ENCODE results near the gene MX2. TPM values are rescaled to one million over a fixed set of nuclear protein-coding genes. Genes with fewer than 3 reads are reported as not detected.

Gene MX2
- polyA plus RNA-seq, 1 donor from 2014 or later = not detected

DNA sequence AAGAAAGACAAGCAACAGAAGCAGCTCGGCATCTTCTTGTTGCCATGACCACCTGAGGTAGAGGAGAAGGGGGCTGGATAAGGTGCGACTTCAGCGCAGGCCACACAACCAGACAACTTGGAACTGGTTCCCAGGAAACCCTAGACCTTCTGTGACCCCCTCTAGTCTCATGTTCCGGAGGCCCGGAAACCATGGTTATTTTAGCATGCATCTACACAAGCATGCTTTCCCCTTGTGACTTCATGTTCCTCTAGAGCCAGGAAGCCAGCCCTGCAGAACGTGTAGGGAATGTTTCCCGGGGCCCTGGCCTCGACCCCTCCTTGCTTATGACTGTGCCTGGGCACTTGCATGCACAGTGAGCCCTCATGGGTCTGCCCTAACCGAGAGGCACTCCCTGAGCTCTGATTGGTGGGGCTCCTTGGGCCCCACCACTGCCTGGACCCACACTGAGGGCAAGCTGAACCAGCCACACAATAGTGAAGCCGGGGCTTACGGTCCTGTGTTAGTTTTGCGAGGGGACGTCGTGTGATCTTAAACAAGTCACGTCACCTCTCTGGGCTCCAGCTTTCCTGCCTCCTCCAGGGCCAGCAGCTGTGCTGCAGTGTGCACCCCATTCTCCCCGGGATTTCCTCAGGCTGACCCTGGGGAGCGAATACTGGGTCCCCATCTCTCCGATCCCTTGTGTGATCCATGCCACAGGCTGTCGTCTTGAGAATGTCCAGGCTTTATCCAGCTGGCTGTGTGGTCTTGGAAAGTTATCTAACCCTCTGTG, 12.0 kb upstream of the MX2 start:
- H3K27ac ChIP-seq (ENCODE audit: low read length) = no peak overlapping the region
- H3K9ac ChIP-seq (ENCODE audit: low read length) = no peak overlapping the region
- H3K4me2 ChIP-seq (ENCODE audit: low read length) = no peak overlapping the region
- no peaks in the 10 kb centered on the region for H4K20me1 ChIP-seq (ENCODE audit: insufficient read depth)
- no peak overlapping the region for H2AFZ ChIP-seq (ENCODE audit: low read depth, low read length)
- H3K79me2 ChIP-seq (replicated peaks; ENCODE audit: insufficient read depth, low read length) = no peaks in the 10 kb centered on the region
- TF ChIP-seq REST (IDR thresholded peaks at IDR 0.05; ENCODE audit: borderline replicate concordance) = no peak
- TF ChIP-seq TAF1 (IDR thresholded peaks at IDR 0.05; ENCODE audit: low read depth) = no peak
- no peak for TF ChIP-seq MXI1 (conservative IDR thresholded peaks at IDR 0.05; ENCODE audit: poor library complexity, severe bottlenecking)
- TF ChIP-seq EZH2 (IDR thresholded peaks at IDR 0.05; ENCODE audit: borderline replicate concordance, insufficient read depth, low read length, poor library complexity, severe bottlenecking) = no peak
- no peak for TF ChIP-seq EP300 (conservative IDR thresholded peaks at IDR 0.05; ENCODE audit: poor library complexity, severe bottlenecking)
- TF ChIP-seq RAD21 (conservative IDR thresholded peaks at IDR 0.05) = no peak
- no peak for TF ChIP-seq POLR2AphosphoS5 (IDR thresholded peaks at IDR 0.05)
- no peak for TF ChIP-seq SMC3 (conservative IDR thresholded peaks at IDR 0.05; ENCODE audit: poor library complexity)
- no peak for TF ChIP-seq CTCF (IDR thresholded peaks at IDR 0.05; ENCODE audit: poor library complexity, severe bottlenecking)
- H3K27me3 ChIP-seq (ENCODE audit: insufficient read depth, low read depth, low read length) = no peaks in the 10 kb centered on the region
- H3K9me2 ChIP-seq (ENCODE audit: insufficient read depth, low read length) = no peaks in the 10 kb centered on the region
- no peaks in the 10 kb centered on the region for H3F3A ChIP-seq (ENCODE audit: insufficient read depth, low read length, poor library complexity, severe bottlenecking)
- H3K36me3 ChIP-seq (ENCODE audit: insufficient read depth, low read length) = no peaks in the 10 kb centered on the region
- H3K4me3 ChIP-seq (ENCODE audit: low read length) = no peak overlapping the region
- H3K9me3 ChIP-seq (ENCODE audit: low read length) = no peaks in the 10 kb centered on the region

DNA sequence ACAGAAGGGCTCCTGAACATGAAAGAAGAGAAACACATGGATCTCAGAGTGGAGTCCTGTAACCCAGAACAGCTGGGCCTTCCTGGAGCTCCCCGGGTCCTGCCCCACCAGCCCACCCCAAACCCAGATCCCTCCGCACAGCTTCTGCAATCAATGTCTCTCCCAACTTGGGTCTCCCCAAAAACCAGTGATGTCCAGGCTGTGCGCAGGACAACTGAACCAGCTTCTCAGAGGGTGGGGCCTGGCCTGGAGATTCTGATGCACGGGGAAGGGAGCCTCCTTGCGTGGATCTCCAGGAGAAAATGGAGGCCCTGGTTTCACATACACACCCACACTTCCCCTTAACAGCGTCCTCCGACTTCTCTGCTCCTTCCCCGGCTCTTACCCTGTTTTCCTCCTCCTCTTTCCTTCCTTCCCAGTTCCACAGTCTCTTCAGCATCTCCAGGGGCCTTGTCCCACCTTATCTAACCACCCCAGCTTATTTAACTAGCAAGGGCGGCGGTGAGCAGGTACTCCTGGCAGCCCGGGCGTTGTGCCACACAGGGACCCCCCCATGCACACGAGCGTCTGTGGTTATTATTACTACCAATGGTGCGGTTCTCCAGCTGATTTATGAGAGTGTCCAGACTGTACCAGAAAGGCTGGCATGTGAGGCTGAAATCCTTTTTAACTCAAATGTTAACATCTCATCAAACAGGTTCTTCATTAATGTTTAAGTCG, 11.2 kb upstream of the MX2 start:
- Histone ChIP-seq H2AFZ (ENCODE audit: low read depth, low read length) (no peak overlapping the region), H3K9me2 (ENCODE audit: insufficient read depth, low read length) (no peaks in the 10 kb centered on the region), H3F3A (ENCODE audit: insufficient read depth, low read length, poor library complexity, severe bottlenecking) (no peaks in the 10 kb centered on the region), H3K9ac (ENCODE audit: low read length) (no peak overlapping the region), H4K20me1 (ENCODE audit: insufficient read depth) (no peaks in the 10 kb centered on the region), H3K9me3 (ENCODE audit: low read length) (no peaks in the 10 kb centered on the region), H3K79me2 (replicated peaks; ENCODE audit: insufficient read depth, low read length) (no peaks in the 10 kb centered on the region), H3K4me3 (ENCODE audit: low read length) (no peak overlapping the region), H3K4me2 (ENCODE audit: low read length) (no peak overlapping the region), H3K27ac (ENCODE audit: low read length) (no peak overlapping the region), H3K36me3 (ENCODE audit: insufficient read depth, low read length) (no peaks in the 10 kb centered on the region), H3K27me3 (ENCODE audit: insufficient read depth, low read depth, low read length) (no peaks in the 10 kb centered on the region)
- TF ChIP-seq TAF1 (IDR thresholded peaks at IDR 0.05; ENCODE audit: low read depth) = no peak
- TF ChIP-seq CTCF (IDR thresholded peaks at IDR 0.05; ENCODE audit: poor library complexity, severe bottlenecking) = no peak
- TF ChIP-seq REST (IDR thresholded peaks at IDR 0.05; ENCODE audit: borderline replicate concordance) = no peak
- no peak for TF ChIP-seq POLR2AphosphoS5 (IDR thresholded peaks at IDR 0.05)
- TF ChIP-seq EZH2 (IDR thresholded peaks at IDR 0.05; ENCODE audit: borderline replicate concordance, insufficient read depth, low read length, poor library complexity, severe bottlenecking) = no peak
- TF ChIP-seq MXI1 (conservative IDR thresholded peaks at IDR 0.05; ENCODE audit: poor library complexity, severe bottlenecking) = no peak
- no peak for TF ChIP-seq RAD21 (conservative IDR thresholded peaks at IDR 0.05)
- TF ChIP-seq EP300 (conservative IDR thresholded peaks at IDR 0.05; ENCODE audit: poor library complexity, severe bottlenecking) = no peak
- no peak for TF ChIP-seq SMC3 (conservative IDR thresholded peaks at IDR 0.05; ENCODE audit: poor library complexity)

Measured in neural cell (in vitro differentiated cells).